CD14-positive monocyte (primary cell): ENCODE measurements around the gene SH2D7. TPM values are rescaled to one million over a fixed set of nuclear protein-coding genes. Genes with fewer than 3 reads are reported as not detected.

Experiments used
- DNase-seq, 3 donors: peaks; one replicate each; pipeline ENCODE4 v3.0.0-alpha.2; 2011 to 2022
- H2AFZ ChIP-seq: 2 replicates; pipeline ENCODE4 v1.6.0; 2012; ENCODE audit warnings: mild to moderate bottlenecking, low read depth, low read length, inconsistent platforms; ENCODE audit not compliant: insufficient read depth, poor library complexity, severe bottlenecking
- H3K27ac ChIP-seq, 2 donors: 1 replicate in 1 of 2; 2 replicates in 1 of 2; pipeline ENCODE4 v1.5.1; 2012 to 2013; ENCODE audit warnings: low read length in 2 of 2, control low read depth in 1 of 2, inconsistent platforms in 1 of 2, low read depth in 1 of 2, mild to moderate bottlenecking in 1 of 2
- H3K27me3 ChIP-seq, 2 donors: one replicate each; pipeline versions ENCODE4 v1.6.0 to v1.6.1; 2011 to 2013; ENCODE audit warnings: low read length in 2 of 2; ENCODE audit not compliant: control insufficient read depth in 2 of 2, insufficient read depth in 2 of 2
- H3K36me3 ChIP-seq, 2 donors: replicated peaks in 1 of 2; 1 replicate in 1 of 2; 2 replicates in 1 of 2; pipeline versions ENCODE4 v1.5.1 to v1.6.1; 2012 to 2013; ENCODE audit warnings: low read length in 2 of 2, control low read depth in 1 of 2, inconsistent platforms in 1 of 2, mild to moderate bottlenecking in 1 of 2; ENCODE audit not compliant: insufficient read depth in 2 of 2, control insufficient read depth in 1 of 2
- H3K4me1 ChIP-seq, 2 donors: 1 replicate in 1 of 2; 2 replicates in 1 of 2; pipeline versions ENCODE4 v1.5.1 to v1.6.1; 2012 to 2013; ENCODE audit warnings: low read length in 2 of 2, control low read depth in 1 of 2, inconsistent platforms in 1 of 2, mild to moderate bottlenecking in 1 of 2, moderate library complexity in 1 of 2; ENCODE audit not compliant: insufficient read depth in 2 of 2, control insufficient read depth in 1 of 2
- H3K4me2 ChIP-seq: replicated peaks from 2 replicates; pipeline ENCODE3; 2012; ENCODE audit warnings: low read length, moderate library complexity, mild to moderate bottlenecking; ENCODE audit not compliant: poor library complexity, severe bottlenecking; ENCODE audit errors: extremely low read depth
- H3K4me3 ChIP-seq, 3 experiments: fragments of 200-600 bp in 1 of 3; sonication (generic) in 1 of 3; replicated peaks in 1 of 3; 1 replicate in 2 of 3; 2 replicates in 1 of 3; pipeline ENCODE4 v1.5.1; 2011 to 2013; ENCODE audit warnings: low read length in 3 of 3, mild to moderate bottlenecking in 3 of 3, control low read depth in 2 of 3, low read depth in 2 of 3, inconsistent platforms in 1 of 3, moderate library complexity in 1 of 3
- H3K79me2 ChIP-seq: 2 replicates; pipeline ENCODE4 v1.6.0; 2012; ENCODE audit warnings: mild to moderate bottlenecking, control low read depth, inconsistent platforms, low read length, moderate library complexity; ENCODE audit not compliant: insufficient read depth
- H3K9ac ChIP-seq: 2 replicates; pipeline ENCODE4 v1.6.0; 2017; ENCODE audit warnings: low read length, mild to moderate bottlenecking; ENCODE audit not compliant: insufficient read depth, poor library complexity, severe bottlenecking
- H3K9me3 ChIP-seq, 2 donors: replicated peaks in 1 of 2; 1 replicate in 1 of 2; 2 replicates in 1 of 2; pipeline versions ENCODE4 v1.5.1 to v1.6.1; 2012 to 2013; ENCODE audit warnings: low read length in 2 of 2, control low read depth in 1 of 2; ENCODE audit not compliant: control insufficient read depth in 1 of 2, insufficient read depth in 1 of 2
- H4K20me1 ChIP-seq: 2 replicates; pipeline ENCODE4 v1.6.0; 2012; ENCODE audit warnings: mild to moderate bottlenecking, low read length, control low read depth, moderate library complexity; ENCODE audit not compliant: insufficient read depth
- H3K27ac Mint-ChIP-seq, 7 donors: one replicate each; pipeline ENCODE4 v1.8.0; 2020; ENCODE audit warnings: mild to moderate bottlenecking in 7 of 7, mixed read lengths in 7 of 7, moderate library complexity in 6 of 7, inconsistent platforms in 2 of 7
- H3K27me3 Mint-ChIP-seq, 3 donors: one replicate each; pipeline ENCODE4 v1.8.0; 2021 to 2022; ENCODE audit warnings: low read depth in 3 of 3, mild to moderate bottlenecking in 3 of 3, mixed read lengths in 3 of 3, moderate library complexity in 3 of 3, inconsistent platforms in 1 of 3
- H3K36me3 Mint-ChIP-seq, 2 donors: one replicate each; pipeline ENCODE4 v1.8.0; 2020; ENCODE audit warnings: mixed read lengths in 2 of 2, inconsistent platforms in 1 of 2, mild to moderate bottlenecking in 1 of 2
- H3K4me1 Mint-ChIP-seq: one replicate; pipeline ENCODE4 v1.8.0; 2020; ENCODE audit warnings: mild to moderate bottlenecking, mixed read lengths
- H3K4me3 Mint-ChIP-seq, 2 donors: one replicate each; pipeline ENCODE4 v1.8.0; 2020; ENCODE audit warnings: mild to moderate bottlenecking in 2 of 2, mixed read lengths in 2 of 2, moderate library complexity in 1 of 2
- H3K9me3 Mint-ChIP-seq, 7 donors: one replicate each; pipeline ENCODE4 v1.8.0; 2020 to 2022; ENCODE audit warnings: mixed read lengths in 7 of 7, mild to moderate bottlenecking in 6 of 7, moderate library complexity in 6 of 7, inconsistent platforms in 2 of 7
- WGBS: methylation state at CpG from one replicate; pipeline ENCODE4 v1.1.5; 2013; ENCODE audit warnings: missing lambda C conversion rate; ENCODE audit not compliant: insufficient coverage; 5-methylcytosine and 5-hydroxymethylcytosine counted together
- intact Hi-C, 2 donors: fragments of 100-400 bp; cut with micrococcal nuclease; formaldehyde crosslinking; loops; one replicate each; pipeline versions ENCODE4 v1.15.0 to v1.15.1; 2023
- polyA plus RNA-seq, 3 donors: library from polyadenylated mRNA; depleted of rRNA in 1 of 3; unstranded in 2 of 3; stranded (reverse) in 1 of 3; fragments of 300-500 nt in 2 of 3; fragments of >200 nt in 1 of 3; fragmentation: Illumina TruSeq in 2 of 3; gene quantifications; 1 replicate in 2 of 3; 2 replicates in 1 of 3; pipeline ENCODE4 v1.2.3, GENCODE V29; 2012 to 2021
- TF ChIP-seq, protein P1 (sequence below): fragments of 200-600 bp; IDR thresholded peaks from one replicate; pipeline ENCODE4 v1.8.0; 2022; ENCODE audit warnings: antibody characterized with exemption, mild to moderate bottlenecking

SH2D7 gene
- polyA plus RNA-seq, 3 donors = not detected

DNA sequence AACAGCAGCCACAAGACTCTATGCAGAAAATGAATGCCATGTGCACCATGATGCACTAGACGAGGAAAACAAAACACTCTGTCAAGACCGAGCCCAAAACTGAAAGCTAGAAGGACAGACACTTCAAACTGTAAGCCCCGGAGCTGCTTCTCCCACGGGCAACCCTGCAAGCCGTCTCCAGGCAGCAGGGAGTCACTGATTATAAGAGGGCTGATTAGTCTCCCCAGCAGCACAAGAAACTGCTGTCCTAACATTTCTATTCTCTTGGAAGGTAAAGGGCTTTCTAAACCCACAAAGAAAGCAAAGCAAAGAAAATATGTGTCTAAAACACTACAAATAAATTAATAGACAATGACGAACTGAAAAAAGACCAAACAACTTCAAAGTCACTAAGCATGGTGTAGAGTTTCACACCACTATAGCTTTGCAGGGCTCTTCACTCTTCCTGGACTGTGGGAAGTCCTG lies 30.4 kb upstream of the SH2D7 start:
- H3K4me3 Mint-ChIP-seq = peak overlapping the region; percentile 63 to 83
- H3K9me3 ChIP-seq = no peaks in the 10 kb centered on the region
- H3K27ac ChIP-seq = peak overlapping the region; percentile 51 to 69
- peaks cover 31% of the 10 kb centered on the region for H4K20me1 ChIP-seq
- no peaks in the 10 kb centered on the region for H3K27me3 Mint-ChIP-seq
- peak overlapping the region; percentile 57 to 87 (median 80) for H3K27ac Mint-ChIP-seq
- H3K4me1 Mint-ChIP-seq = peaks cover 39% of the 10 kb centered on the region
- DNase-seq = no peak
- TF ChIP-seq, protein P1, sequence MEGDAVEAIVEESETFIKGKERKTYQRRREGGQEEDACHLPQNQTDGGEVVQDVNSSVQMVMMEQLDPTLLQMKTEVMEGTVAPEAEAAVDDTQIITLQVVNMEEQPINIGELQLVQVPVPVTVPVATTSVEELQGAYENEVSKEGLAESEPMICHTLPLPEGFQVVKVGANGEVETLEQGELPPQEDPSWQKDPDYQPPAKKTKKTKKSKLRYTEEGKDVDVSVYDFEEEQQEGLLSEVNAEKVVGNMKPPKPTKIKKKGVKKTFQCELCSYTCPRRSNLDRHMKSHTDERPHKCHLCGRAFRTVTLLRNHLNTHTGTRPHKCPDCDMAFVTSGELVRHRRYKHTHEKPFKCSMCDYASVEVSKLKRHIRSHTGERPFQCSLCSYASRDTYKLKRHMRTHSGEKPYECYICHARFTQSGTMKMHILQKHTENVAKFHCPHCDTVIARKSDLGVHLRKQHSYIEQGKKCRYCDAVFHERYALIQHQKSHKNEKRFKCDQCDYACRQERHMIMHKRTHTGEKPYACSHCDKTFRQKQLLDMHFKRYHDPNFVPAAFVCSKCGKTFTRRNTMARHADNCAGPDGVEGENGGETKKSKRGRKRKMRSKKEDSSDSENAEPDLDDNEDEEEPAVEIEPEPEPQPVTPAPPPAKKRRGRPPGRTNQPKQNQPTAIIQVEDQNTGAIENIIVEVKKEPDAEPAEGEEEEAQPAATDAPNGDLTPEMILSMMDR = no peak
- H3K36me3 Mint-ChIP-seq = peaks cover 0 to 4% of the 10 kb centered on the region in 2 donors
- peak overlapping the region in 2 of 3 experiments; percentile 30 to 55 for H3K4me3 ChIP-seq
- 0% methylated on average over 4 of the region's 6 CpGs for WGBS
- H2AFZ ChIP-seq = peak overlapping the region; percentile 38
- peak overlapping the region; percentile 40 for H3K4me2 ChIP-seq
- H3K36me3 ChIP-seq = no peaks in the 10 kb centered on the region
- no peaks in the 10 kb centered on the region for H3K9me3 Mint-ChIP-seq
- intact Hi-C loops = no loop called here
- peaks cover 98% of the 10 kb centered on the region for H3K79me2 ChIP-seq
- H3K9ac ChIP-seq = no peak overlapping the region
- no peaks in the 10 kb centered on the region for H3K27me3 ChIP-seq
- H3K4me1 ChIP-seq = peaks cover 71 to 79% of the 10 kb centered on the region in 2 donors

DNA sequence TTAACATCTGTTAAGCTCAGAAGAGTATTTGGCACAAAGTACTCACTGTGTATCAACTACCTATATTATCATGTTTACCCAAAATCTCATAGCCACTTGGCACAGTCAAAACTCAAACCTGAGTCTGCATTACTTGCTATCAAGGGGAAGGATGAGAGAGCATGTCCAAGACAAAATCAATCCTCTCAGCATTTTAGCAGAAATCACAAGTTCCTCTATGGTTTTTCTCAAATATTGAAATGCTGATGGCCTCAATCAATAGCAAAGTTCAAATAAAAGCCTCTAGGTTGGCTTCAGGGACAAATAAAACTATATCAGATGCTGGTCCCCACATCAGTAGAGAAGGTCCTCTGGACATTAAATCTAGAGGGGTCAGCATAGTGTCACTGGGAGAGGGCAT lies 29.1 kb upstream of the SH2D7 start:
- TF ChIP-seq, protein P1 = no peak
- H3K27ac Mint-ChIP-seq = peak overlapping the region in 1 of 7 donors; percentile 6
- no peak overlapping the region for H3K4me3 Mint-ChIP-seq
- H3K4me2 ChIP-seq = no peak overlapping the region
- H3K79me2 ChIP-seq = peaks cover 98% of the 10 kb centered on the region
- intact Hi-C loops = no loop called here
- H3K36me3 ChIP-seq = no peaks in the 10 kb centered on the region
- H3K4me1 Mint-ChIP-seq = peaks cover 27% of the 10 kb centered on the region
- H3K27ac ChIP-seq = peak overlapping the region in 1 of 2 donors; percentile 55
- H3K9me3 Mint-ChIP-seq = no peaks in the 10 kb centered on the region
- H3K27me3 ChIP-seq = no peaks in the 10 kb centered on the region
- peaks cover 71 to 81% of the 10 kb centered on the region in 2 donors for H3K4me1 ChIP-seq
- peaks cover 3 to 4% of the 10 kb centered on the region in 2 donors for H3K36me3 Mint-ChIP-seq
- no peak overlapping the region for H3K4me3 ChIP-seq
- H2AFZ ChIP-seq = no peak overlapping the region
- H3K9me3 ChIP-seq = no peaks in the 10 kb centered on the region
- H4K20me1 ChIP-seq = peaks cover 22% of the 10 kb centered on the region
- H3K9ac ChIP-seq = no peak overlapping the region
- H3K27me3 Mint-ChIP-seq = no peaks in the 10 kb centered on the region
- no peak for DNase-seq
